ENCODE data around the gene FAM236C.
"Not testable (repeated sequence)": the region's sequence is repeated elsewhere in the genome, so short reads cannot be mapped to it uniquely, and the experiment has no call there.

- not testable (repeated sequence) for TF ChIP-seq CTCF, POLR2A (IDR thresholded peaks at IDR 0.05)
These were observed 30.8 kb downstream of the FAM236C start for GRCh38 chrX:72943035-72943818.

Data from heart left ventricle (tissue), 13 donors.